GM21619 (cell line): ENCODE data around the gene TEX9.
A peak's percentile ranks its signal among the peaks of the same experiment; 100 is the strongest.
"Not testable (repeated sequence)": the region's sequence is repeated elsewhere in the genome, so short reads cannot be mapped to it uniquely, and the experiment has no call there.

ENCODE experiments used
- ATAC-seq: cut with Tn5 transposase; IDR thresholded peaks from one replicate; pipeline ENCODE4 v1.9.1; 2021; ENCODE audit not compliant: unreplicated experiment

The TEX9 gene

DNA sequence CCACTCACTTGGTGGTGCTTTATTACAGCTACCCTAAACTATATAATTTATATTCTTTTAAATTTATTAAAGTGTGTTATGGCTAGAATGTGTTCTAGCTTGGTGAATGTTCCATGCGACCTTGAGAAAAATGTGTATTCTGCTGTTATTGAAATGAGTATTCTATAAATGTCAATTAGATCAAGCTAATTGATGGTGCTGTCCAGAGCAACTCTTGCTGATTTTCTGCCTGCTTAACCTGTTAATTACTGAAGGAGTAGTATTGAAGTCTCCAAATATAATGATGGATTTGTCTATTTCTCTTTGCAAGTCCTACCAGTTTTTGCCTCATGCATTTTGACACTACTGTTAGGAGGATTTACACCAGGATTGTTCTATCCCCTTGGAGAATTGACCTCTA lies 3.2 kb upstream of the TEX9 start:
- ATAC-seq, result no peak

DNA sequence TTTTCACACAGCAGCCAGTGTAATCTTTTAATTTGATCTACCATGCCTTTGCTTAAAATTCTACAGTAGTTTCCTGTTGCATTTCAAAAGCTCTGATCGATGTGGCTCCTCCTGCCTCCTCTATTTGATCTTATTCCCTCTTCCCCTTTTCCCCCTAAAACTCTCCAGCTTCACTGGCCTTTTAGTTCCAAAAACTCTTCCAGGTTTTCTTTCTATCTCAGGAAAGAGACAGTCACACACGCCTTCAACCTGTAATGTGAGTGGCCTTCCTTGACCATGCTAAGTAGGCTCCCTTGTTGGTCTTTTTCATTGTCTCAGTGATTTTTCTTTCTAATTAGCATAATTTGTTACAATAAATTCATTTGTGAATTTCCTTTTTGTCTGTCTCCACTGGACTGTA lies 985 bp downstream of the TEX9 start:
- no peak for ATAC-seq

DNA sequence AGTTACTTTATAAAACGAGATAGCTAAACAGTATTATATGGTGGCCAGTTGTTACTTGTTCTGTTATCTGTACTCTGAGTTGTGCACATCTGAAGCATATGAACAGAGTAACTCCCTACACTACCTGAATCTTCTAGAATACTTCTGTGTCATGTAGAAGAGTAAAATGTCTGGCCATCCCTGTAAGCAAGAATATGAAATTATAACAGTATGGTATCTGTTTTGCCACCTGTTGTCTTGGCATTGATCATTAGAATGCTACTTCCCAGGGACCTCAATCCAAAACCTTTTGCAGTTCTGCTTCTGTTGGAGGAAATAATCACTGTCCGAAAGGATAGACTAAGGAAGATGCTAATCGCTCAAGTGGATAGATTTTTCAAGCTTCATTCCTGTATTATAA lies 1.9 kb downstream of the TEX9 start:
- no peak for ATAC-seq

DNA sequence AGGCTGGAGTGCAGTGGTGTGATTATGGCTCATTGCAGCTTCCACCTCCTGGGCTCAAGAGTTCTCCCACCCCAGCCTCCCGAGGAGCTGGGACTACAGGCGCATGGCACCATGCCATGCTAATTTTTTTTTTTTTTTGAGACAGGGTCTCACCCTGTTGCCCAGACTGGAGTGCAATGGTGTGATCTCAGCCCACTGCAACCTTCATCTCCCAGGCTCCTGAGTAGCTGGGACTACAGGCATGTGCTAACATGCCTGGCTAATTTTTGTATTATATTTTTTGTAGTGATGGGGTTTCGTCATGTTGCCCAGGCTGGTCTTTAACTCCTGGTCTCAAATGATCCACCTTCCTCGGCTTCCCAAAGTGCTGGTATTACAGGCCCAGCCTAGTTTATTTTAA lies 4.0 kb downstream of the TEX9 start:
- ATAC-seq, result no peak

DNA sequence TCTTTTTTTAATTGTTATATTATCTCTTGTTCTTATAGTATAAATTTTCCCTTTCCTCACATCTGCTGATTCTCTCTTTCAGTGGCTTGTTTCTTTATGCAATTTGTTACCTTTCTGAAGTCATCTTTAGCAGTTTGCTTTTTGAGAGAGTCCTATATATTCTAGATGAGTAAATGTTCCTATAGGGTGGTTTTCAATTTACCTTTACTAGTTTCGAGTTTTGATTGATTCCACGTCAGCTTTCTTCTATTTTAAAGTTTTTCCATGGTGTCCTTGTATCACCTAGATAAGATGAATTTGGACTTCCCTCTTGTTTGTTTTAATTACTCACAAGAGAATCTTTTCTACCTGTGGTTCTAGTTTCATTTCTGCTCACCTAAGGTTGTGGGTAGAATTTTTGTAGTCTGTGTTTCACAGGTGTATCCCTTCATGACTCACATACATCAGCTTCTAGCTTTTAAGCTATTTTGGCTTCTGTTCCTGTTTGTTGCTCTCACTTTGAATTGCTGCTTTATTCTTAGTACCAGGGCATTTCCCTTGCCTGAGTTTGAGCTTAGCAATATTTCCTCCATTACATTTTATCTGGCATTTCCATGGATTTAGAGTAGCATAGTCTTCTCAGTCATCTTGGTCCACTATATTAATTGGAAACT lies 6.4 kb downstream of the TEX9 start:
- peak; percentile 91 for ATAC-seq

DNA sequence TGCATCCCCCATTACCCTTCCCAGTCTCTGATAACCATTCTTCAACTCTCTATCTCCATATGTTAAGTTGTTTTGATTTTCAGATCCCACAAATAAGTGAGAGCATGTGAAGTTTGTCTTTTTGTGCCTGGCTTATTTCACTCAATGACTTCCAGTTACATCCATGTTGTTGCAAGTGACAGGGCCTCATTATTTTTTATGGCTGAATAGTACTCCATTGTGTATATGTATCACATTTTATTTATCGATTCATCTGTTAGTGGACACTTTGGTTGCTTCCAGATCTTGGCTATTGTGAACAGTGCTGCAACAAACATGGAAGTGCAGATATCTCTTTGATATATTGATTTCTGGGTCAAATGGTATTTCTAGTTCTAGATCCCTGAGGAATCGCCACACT lies 9.5 kb downstream of the TEX9 start:
- not testable (repeated sequence) for ATAC-seq

DNA sequence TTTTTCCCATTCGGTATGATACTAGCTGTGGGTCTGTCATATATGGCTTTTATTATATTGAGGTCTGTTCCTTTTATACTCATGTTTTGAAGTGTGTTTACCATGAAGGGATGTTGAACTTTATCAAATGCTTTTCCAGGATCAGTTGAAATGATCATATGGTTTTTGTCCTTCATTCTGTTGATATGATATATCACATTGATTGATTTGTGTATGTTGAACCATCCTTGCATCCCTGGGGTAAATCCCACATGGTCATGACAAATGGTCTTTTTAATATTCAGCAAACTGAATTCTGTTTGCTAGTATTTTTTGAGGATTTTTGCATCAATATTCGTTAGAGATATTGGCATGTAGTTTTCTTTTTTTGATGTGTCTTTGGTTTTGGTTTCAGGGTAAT lies 12.6 kb downstream of the TEX9 start:
- not testable (repeated sequence) for ATAC-seq

DNA sequence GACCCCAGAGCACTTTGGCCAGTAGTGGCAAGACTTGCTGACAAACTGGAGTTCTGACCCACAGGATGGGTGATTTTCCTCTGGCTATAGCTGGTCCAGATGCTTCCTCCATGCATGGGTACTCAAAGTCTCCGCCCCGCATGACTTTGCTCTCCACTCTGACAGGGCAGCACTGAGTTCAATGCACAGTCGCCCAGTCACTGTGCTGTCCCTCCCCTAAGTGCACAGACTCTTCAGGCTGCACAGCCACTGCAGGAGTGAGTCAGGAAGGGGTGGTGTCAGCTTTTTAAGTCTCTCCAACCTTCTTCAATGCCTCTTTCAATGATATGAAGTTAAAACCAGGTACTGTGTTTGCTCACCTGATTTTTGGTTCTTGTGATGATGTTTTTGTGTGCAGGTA lies 17.8 kb downstream of the TEX9 start:
- no peak for ATAC-seq

DNA sequence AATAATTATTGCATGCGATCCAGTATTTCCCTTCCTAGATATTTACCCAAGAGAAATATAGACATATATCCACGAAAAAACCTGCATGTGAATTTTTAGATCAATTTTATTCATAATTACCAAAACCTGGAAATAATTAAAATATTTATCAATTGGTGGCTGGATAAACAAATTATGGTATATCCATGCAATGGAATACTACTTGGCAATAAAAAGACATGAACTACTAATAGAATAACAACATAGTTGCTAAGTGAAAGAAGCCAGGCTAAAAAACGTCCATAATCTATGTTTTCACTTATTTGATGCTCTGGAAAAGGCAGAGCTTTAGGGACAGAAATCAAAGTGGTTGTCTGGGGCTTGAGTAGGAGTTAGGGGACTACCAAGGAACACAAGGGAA lies 20.7 kb downstream of the TEX9 start:
- ATAC-seq, result no peak

DNA sequence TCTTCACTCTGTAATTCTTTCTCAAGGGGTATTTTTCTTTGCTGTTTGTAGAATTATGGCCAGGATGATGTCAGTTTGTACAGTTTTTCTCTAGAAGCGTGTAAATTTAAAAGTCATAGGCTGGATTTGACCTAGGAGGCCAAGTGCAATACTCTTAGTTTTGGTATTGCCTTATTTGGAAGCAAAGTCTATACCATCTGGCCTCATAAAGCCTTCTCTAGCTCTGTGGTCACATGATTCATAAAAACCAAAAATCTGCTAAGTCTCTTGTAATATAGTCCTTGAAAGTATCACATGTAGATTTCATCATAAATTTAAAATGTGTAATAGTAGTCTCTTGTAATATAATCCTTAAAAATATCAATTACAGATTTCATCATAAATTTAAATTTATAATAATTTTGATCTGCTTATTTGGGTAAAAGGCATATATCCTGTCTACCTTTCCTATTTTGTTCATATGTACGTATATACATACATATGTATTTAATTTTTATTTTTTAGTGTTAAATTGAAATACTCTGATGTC lies 25.6 kb downstream of the TEX9 start:
- no peak for ATAC-seq

DNA sequence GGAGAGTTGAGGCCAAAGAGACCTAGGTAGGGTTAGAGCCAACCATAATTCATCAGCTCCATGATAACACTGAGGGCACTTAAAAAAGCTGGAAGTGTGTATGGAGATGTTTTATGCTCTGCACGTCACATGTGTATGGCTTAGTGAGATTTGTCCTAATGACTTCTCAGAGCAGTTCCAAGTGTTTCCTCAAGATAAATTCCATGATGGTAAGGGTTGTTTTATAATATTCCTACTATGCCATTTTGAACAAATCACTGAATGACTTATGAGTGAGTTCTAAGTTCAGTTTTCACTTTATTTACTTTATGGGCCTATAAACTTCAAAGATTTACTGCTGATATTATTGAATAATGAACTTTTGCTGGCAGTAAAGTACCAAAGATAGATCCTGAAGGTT lies 28.1 kb downstream of the TEX9 start:
- no peak for ATAC-seq

DNA sequence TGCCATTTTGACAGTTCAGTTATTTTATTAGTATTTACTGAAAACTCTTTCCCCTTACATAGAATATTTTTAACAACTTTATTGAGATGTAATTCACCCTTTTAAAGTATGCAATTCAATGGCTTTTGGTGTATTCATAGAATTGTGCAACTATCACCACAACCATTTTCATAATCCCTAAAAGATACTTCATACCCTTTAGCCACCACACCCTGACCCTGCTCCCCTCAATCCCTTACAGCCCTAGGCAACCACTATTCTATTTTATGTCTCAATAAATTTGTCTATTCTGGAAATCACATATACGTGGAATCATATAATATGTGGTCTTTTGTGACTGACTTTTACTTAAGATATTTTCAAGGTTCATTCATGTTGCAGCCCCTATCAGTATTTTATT lies 29.7 kb downstream of the TEX9 start:
- no peak for ATAC-seq

DNA sequence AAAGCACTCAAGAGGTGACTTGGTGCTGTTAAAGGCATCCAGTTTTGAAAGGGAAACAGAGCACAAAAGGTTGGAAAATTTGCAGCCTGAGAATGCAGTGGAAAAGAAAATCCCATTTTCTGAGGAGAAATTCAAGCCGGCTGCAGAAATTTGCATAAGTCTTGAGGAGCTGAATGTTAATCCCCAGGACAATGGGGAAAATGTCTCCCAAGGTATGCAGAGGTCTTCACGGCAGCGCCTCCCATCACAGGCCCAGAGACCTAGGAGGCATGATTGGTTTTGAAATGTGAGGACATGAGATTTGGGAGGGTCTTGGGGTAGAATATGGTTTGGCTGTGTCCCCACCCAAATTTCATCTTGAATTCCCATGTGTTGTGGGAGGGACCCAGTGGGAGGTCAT lies 32.1 kb downstream of the TEX9 start:
- not testable (repeated sequence) for ATAC-seq

DNA sequence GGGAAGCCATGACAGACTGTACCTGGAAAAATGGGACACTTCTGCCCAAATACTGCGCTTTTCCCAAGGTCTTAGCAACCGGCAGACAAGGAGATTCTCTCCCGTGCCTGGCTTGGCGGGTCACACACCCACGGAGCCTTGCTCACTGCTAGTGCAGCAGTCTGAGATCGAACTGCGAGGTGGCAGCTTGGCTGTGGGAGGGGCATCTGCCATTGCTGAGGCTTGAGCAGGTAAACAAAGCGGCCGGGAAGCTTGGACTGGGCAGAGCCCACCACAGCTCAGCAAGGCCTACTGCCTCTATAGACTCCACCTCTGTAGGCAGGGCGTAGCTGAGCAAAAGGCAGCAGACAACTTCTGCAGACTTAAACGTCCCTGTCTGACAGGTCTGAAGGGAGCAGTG lies 34.0 kb downstream of the TEX9 start:
- ATAC-seq, result not testable (repeated sequence)

DNA sequence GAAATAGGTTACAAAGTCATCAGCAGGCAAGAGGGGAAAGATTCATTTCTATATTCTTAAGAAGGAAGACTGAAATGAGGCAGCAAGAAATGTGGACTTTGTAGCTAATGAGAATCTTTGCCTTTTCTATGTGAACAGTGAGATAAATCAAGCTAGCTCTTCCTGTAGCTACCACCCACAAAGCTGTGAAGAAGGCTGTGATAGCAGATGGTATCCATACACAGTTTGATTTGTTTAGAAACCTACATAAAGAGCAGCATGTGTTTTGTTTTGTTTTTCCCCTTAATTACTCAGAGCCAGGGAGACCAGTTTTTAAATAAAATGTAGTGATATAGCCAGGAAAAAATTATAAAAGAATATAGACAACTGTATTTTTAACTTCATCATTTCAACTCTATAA lies 45.5 kb downstream of the TEX9 start:
- ATAC-seq, result no peak

DNA sequence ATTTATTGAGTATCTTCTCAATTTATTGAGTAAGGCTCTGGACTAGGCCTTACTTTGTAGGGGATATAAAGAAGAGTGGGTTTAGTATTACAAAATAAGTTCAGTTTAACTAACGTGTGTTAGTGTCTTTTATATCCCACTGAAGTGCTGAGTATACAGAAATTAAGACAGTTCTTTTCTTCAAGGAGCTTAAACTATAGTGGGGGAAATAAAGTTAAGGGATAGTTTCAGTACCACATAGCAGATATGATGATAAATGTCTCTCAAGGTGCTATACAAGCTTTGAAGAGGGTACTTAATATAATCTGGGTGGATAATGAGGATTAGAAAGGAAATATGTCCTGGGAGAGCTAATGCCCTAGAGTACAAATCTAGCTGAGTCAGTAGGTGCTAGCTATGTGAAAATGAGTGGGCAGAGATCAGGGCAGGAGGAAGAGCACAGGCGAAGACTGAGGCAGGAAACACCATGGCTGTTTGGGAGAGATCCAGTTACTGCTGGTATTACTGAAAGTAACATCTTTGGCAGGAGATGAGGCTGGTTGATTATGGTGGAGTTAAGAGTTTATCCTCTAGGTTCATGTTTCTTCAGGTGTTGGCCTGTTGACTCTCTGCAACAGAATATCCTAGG lies 46.0 kb downstream of the TEX9 start:
- no peak for ATAC-seq

DNA sequence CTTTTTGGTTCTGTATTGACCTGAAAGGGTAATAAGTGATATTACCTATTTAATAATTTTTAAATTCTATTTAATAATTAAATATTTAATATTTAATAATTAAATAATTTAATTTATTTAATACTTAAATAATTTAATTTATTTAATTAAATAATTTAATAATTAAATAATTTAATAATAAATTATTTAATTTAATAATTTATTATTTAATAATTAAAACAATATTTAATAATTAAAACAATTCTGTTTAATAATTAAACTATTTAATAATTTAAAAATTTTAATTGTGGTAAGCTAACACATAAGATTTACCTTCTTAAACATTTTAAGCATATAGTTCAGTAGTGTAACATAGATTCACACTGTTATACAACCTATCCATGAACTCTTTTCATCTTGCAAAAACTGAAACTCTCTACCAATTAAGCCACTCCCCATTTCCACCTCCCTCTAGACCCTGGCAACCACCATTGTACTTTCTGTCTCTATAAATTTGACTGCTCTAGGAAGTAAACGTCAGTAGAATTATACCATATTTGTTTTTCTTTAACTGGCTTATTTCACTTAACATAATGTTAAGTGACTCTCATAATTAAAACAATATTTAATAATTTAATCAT lies 48.0 kb downstream of the TEX9 start:
- not testable (repeated sequence) for ATAC-seq

DNA sequence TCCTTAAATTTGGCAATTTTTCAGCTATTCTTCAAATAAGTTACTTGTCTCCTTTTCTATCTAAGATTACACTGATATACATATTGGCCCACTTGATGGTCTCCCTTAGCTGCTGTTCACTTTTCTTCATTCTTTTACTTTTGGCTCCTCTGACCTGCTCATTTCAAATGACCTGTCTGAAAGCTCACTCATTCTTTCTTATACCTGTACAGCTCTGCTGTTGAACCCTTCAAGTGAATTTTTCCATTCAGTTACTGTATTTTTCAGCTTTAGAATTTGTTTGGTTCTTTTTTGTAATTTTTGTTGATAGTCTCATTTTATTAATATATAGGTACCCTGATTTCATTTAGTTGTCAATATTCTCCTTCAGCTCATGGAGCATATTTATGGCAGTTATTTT lies 60.0 kb downstream of the TEX9 start:
- ATAC-seq, result no peak

DNA sequence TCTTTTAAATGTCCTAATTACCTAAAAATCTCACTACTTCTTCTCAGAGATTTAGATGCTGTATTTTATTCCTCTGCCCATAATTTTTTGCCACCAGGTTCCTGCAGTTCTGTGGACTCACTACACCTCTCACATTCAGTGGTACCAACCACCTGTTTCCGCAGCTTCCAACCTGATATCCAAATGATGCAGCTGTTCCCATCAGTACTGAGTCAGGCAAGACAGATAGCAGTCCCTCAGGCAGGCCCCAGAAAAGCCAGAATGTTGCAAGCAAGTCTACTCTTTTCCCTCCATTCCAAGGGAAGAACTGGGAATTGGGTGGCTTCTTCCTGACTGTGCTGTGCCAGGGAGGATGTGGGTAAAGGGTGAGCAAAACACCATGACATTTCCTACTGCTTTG lies 60.8 kb downstream of the TEX9 start:
- ATAC-seq, result no peak

DNA sequence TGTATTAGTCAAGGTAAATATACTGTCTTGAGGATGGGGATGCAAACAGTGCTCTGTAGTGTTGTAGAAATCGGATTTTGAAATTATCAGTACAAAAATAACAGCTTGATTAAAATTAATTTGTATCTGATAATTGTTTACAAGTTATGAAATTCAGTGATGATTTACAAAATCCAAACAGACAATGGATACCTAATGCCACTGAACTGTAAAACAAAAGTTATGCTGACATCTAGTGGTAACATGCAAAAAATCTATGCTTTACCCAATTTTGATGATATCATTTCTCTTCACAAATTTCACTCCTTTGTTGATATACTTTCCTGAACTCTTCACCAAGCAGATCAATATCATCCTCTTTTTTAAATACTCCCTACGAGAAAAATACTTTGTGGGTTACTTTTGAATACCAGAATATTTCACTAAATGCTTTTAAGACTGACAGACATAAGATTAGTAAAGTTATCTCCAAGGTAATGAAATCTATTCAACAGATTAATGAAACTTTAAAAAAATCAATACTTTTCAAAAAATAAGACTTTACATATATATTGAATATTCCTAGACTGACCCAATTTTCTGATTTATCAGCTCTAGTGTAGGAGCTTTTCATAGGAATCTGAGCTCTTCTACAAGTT lies 63.7 kb downstream of the TEX9 start:
- ATAC-seq, result no peak

DNA sequence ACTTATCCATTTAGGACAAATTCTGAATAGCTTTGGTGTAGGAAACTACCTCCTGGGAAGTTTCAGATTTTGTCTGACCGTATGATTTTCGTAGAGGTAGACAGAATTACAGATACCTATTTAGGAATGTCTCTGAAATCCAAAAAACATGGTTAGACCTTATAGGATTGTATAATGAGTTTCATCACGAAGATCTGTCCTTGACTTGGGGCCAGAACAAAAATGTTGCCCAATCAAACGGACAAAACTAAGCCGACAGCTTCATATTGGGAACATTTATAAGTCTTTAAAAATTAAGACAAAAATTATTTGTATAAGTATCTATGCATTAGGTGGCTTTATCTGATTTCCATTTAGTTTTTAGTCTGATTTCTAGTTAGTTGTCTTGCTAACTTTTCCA lies 67.1 kb downstream of the TEX9 start:
- ATAC-seq, result no peak

DNA sequence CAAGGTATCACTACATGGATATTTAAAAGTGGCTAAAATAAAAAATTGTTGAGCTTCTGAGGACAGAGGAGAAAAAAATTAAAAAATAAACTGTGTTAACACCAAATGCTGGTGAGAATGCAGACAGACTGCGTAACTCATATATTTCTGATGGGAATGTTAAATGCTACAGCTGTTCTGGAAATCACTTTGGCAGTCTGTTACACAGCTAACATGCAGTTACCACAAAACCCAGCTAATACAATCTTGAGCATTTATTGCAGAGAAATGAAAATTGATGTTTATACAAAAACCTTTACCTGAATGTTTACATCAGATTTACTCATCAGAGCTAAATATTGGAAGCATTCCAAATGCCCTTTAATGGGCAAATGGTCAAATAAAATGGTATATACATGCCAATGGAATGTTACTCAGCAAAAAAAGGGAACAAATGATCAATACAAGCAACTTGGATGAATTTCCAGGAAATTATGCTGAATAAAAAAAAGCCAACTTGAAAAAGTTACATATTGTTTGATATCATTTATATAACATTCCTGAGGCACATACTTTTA lies 75.1 kb downstream of the TEX9 start:
- no peak for ATAC-seq
